HG02870 (cell line): ENCODE results near the gene PREX1.

Source experiments
- ATAC-seq: cut with Tn5 transposase; IDR thresholded peaks from one replicate; pipeline ENCODE4 v1.9.1; 2021; ENCODE audit warnings: mild to moderate bottlenecking, moderate library complexity; ENCODE audit not compliant: unreplicated experiment

PREX1 gene

GRCh38 chr20:48668451-48668946, 159.3 kb downstream of the PREX1 start:
- ATAC-seq, result no peak

DNA sequence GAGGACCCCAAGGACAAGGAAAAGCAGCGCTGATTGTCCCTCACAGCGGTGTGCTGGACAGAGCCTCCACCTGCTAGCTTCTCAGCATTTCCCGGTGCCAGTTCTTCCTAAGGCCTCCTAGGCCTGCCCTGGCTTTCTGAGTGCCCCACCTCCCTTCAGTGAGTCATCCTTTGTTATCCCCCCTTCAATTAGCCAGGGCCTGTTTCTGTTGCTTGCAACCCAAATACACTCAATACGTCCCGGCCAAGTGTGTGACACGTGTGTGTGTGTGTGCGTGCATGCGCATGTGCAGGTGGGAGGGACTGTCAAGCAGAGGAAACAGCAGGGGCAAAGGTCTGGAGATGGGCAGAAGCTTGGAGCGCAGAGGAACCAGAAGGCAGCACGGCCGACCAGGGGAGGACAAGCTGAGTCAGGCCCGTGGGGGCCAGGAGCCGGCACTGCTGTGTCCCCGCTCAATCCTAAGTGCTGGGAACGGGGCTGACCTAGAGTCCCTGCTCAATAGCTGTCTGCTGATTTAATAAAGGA, 159.8 kb downstream of the PREX1 start:
- ATAC-seq, result no peak

GRCh38 chr20:48667481-48667880, 160.3 kb downstream of the PREX1 start:
- no peak for ATAC-seq

GRCh38 chr20:48665785-48666184, 162.0 kb downstream of the PREX1 start:
- no peak for ATAC-seq

- no peak for ATAC-seq
Observed at GRCh38 chr20:48662711-48663110, 165.1 kb downstream of the PREX1 start.

GRCh38 chr20:48661575-48662455, 166.0 kb downstream of the PREX1 start:
- no peak for ATAC-seq

DNA sequence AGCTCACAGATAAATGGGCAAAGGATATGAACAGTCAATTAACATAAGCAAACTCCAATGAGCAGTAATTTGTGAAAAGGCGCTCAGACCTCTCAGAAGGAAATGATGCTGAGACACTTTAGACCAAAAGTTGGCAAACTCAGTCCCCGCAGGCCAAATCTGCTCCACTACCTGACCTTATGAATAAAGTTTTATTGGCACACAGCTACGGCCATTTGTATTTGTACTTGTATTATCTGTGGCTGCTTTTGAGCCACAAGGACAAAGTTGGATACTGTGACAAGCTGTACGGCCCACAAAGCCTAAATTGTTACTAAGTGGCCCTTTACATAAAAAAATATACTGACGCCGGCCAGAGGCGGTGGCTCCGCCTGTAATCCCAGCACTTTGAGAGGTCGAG, 167.0 kb downstream of the PREX1 start:
- ATAC-seq, result no peak

DNA sequence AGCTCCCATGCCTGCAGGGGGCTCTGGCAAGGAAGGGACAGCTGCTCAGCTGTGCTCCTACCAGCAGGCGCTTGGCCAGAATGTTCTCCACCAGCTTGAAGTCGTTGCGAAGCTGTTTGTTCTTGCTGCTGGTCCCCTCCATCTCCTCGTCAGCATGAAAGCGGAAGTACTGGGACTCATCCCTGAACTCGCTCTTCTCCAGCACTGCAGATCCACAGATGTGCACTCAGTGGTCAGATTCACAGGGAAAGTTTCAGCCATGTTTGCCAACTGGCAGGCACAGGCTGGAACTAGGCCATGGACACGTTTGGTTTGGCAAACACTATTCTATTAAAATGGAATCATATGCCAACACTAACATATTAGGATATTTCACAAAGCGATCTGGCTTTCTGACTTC, 167.9 kb downstream of the PREX1 start:
- ATAC-seq, result no peak

DNA sequence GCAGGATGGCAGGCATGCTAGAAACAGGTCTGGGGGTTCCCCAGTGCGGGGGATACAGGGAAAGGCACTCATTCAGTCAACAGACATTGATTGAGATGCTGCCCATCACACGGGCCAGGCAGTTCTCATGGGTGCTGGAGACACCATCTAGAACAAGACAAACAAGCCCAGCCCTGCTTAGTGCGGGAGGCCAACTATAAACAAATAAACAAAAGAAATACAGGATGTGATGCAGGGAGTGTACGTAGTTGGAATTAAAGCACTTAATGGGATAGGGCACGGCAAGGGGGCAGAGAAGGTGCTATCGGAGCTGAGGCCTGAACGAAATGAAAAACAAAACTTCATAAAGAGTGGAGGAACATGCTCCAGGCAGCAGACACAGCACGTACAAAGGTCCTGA, 169.3 kb downstream of the PREX1 start:
- no peak for ATAC-seq

DNA sequence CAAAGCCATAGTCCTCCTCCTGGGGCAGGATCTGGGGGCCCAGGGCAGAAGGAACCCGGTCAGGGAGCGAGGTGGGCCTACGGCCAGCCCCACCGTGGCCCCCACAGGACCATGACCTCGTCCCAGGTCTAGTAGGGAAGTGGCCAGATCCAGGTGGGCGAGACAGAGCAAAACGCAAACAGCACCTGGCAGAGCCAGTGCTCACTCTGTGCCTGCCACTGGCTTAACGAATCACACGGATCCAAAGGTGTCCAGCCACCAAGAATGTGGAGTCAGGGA, 169.7 kb downstream of the PREX1 start:
- ATAC-seq, result no peak

DNA sequence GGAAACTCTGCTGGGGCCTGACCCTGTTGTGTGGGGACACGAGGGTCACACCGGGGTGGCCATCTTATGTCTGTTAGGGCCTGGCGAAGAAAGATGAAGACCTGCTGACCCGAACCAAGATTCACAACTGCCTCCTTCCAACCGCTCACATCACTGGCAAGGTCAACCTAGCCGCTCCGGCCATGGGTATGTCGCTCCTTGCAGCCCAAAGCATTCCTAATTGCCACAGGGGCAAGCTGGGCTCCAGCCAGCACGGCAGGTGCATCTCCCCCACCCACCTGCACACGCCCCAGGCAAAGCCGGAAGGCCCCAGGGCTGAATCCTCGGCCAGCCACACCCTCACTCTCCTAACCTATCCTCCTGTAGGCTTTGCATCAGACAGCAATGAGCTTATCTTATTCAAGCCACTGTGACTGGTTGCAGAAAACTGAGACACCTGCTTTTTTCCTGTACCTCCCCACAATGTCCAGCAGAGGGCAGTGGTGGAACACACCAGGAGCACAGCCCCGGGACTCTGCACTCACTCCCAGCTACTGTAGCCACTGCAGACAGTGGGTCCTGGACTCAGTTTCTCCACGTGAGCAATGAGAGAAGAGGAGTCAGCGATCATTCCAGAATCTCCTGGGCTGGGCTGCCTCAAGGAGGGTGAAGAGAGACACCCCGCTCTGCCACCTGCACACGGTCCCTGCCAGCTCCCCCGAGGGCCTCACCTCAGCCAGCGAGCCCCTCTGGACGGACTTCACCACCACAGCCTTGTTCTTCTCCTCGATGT, 170.2 kb downstream of the PREX1 start:
- ATAC-seq, result no peak

DNA sequence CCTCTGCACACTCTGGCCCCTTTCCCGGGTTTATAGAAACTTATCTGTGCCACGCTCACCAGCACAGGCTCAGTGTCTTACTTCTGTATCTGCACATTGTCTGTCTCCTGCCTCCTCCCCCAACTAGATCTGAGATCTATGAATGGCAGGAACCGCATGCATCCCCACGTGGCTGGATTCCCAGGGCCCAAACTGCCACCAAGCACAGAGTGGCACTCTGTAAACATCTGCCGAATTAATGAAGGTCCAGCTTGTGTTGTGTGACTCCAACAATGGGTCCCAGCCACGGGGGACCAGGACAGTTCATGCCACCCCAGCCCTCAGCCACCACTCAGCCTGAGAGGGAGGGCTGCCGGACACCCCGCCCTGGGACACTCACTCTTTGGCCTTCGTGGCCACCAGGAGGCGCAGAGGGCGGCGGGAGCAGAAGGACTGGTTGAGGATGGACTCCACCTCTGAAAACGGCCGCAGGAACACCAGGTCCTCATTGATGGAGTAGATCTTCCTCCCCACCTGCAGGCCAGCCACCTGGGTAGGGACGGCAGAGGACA, 171.1 kb downstream of the PREX1 start:
- ATAC-seq, result no peak

DNA sequence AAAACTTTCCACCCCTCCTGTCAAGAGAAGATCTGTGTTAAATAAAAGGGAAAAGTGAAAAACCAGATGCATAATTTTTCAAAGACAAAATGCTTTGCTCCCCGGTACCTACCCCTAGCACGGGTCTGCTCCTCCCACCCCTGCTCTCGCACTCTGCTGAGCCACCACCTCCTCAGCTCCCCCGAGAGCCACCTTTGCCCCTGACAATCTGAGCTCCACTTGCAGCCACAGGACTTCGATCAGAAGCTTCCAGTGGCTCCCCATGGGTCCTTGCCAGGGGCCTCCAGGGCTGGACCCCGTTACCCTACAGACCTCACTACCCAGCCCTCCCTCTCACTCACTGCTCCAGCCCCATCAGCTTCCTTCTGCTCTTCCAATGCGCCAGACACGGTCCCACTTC, 171.7 kb downstream of the PREX1 start:
- ATAC-seq, result no peak

GRCh38 chr20:48653706-48654051, 174.1 kb downstream of the PREX1 start:
- ATAC-seq, result no peak

- no peak for ATAC-seq
Observed at GRCh38 chr20:48652961-48653705, 174.7 kb downstream of the PREX1 start.

DNA sequence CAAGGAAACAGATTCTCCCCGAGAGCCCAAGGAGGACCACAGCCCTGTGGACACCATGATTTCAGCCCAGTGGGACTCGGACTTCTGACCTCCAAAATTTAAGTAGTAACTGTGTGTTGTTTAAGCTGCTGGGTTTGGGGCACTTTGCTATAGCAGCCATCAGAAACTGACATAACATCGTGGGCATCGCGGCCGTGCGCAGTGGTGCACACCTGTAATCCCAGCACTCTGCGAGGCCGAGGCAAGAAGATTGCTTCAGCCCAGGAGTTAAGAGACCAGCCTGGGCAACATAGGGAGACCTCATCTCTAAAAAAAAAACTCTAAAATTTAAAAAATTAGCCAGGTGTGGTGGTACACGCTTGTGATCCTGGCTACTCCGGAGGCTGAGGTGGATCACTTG, 175.8 kb downstream of the PREX1 start:
- no peak for ATAC-seq

- ATAC-seq, result no peak
Observed at GRCh38 chr20:48651271-48651670, 176.5 kb downstream of the PREX1 start.

GRCh38 chr20:48649868-48650267, 177.9 kb downstream of the PREX1 start:
- no peak for ATAC-seq

- ATAC-seq, result no peak
Observed at GRCh38 chr20:48649104-48649626, 178.6 kb downstream of the PREX1 start.

- ATAC-seq, result no peak
Observed at GRCh38 chr20:48648482-48649051, 179.2 kb downstream of the PREX1 start.
